ENCODE measurements around the gene ZNF626.
"Not testable (repeated sequence)": the region's sequence is repeated elsewhere in the genome, so short reads cannot be mapped to it uniquely, and the experiment has no call there.

- TF ChIP-seq EZH2 (IDR thresholded peaks at IDR 0.05; ENCODE audit: low read length, unreplicated experiment); CTCF (conservative IDR thresholded peaks at IDR 0.05; ENCODE audit: low read depth, low read length); EZH2phosphoT487 (IDR thresholded peaks at IDR 0.05; ENCODE audit: borderline replicate concordance, low read length): not testable (repeated sequence)
Observed at GRCh38 chr19:20624560-20624959, 36.8 kb downstream of the ZNF626 start.

Data from PC-3 (cell line).